SK-N-MC (cell line): ENCODE data around the gene ABHD16B.

ENCODE experiments used
- DNase-seq: peaks from one replicate; pipeline ENCODE4 v3.0.0-alpha.2; 2011; ENCODE audit warnings: low read depth, low spot score
- H3K27ac ChIP-seq: fragments of 200-600 bp; sonication (generic); 2 replicates; pipeline ENCODE4 v1.5.1; 2016; ENCODE audit warnings: mixed run types
- H3K36me3 ChIP-seq: fragments of 200-600 bp; sonication (generic); 2 replicates; pipeline ENCODE4 v1.6.1; 2017; ENCODE audit warnings: antibody characterized with exemption, low read length, mixed read lengths; ENCODE audit not compliant: insufficient read depth
- H3K4me3 ChIP-seq: fragments of 200-600 bp; sonication (generic); 2 replicates; pipeline ENCODE4 v1.5.1; 2016
- H3K9ac ChIP-seq: fragments of 200-600 bp; sonication (generic); 2 replicates; pipeline ENCODE4 v1.8.0; 2017; ENCODE audit warnings: mixed run types, mixed read lengths; ENCODE audit not compliant: insufficient read length
- H3K9me3 ChIP-seq: fragments of 200-600 bp; sonication (generic); 2 replicates; pipeline ENCODE4 v1.6.1; 2017; ENCODE audit warnings: low read depth, mild to moderate bottlenecking, antibody characterized with exemption, low read length, moderate library complexity, mixed read lengths
- EZH2 ChIP-seq: fragments of 200-600 bp; sonication (generic); IDR thresholded peaks from one replicate; pipeline ENCODE4 v1.6.1; 2017; ENCODE audit warnings: antibody characterized with exemption
- FOXP2 ChIP-seq: optimal IDR thresholded peaks from 2 replicates; pipeline ENCODE3; 2011; ENCODE audit warnings: mild to moderate bottlenecking, moderate library complexity; ENCODE audit not compliant: insufficient read depth; ENCODE audit errors: extremely low read length, control extremely low read depth
- POLR2AphosphoS5 ChIP-seq: IDR thresholded peaks from 2 replicates; pipeline ENCODE4 v1.6.1; 2012; ENCODE audit warnings: mild to moderate bottlenecking, low read depth, low read length, borderline replicate concordance

The ABHD16B gene

DNA sequence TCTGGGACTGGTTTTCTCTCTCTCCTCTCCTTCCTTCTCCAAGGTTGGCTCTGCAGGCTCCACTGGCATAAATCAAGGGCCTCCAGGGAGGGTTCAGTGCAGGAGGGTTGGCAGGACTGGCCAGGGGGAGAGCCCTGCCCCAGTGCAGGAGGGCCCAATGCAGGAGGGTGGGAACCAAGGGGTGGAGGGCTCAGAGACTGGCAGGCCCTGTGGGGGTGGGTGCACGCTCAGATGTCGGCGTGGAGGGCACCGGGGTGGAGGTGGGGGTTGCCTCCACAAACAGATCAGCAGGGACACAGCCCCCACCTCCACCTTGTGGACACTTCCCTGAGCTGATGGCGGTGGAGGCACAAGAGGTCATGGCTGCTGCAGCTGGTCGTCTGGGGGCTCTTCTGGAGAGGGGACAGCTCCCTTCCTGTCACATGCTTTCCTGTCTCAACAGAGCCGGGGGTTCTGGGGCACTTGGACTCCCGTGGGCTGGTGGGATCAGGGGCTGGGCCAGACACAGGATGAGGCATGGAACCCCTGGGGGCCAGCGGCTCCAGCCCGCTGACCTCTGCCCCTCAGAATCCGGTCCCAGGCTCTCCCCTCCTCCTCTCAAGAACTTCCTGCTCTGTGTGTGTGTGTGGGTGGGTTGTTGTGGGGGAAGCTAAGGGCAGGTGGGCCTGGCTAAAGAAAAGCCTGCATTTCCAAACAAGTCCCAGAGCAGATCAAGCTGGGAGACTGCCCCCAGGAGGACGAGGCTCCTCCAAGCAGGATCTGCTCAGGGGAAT is 2.7 kb upstream of the ABHD16B start:
- Histone ChIP-seq H3K9ac (no peak overlapping the region), H3K9me3 (no peaks in the 10 kb centered on the region), H3K4me3 (no peak overlapping the region), H3K27ac (no peak overlapping the region), H3K36me3 (no peaks in the 10 kb centered on the region)
- TF ChIP-seq FOXP2 (no peak), EZH2 (no peak), POLR2AphosphoS5 (no peak)
- no peak for DNase-seq

DNA sequence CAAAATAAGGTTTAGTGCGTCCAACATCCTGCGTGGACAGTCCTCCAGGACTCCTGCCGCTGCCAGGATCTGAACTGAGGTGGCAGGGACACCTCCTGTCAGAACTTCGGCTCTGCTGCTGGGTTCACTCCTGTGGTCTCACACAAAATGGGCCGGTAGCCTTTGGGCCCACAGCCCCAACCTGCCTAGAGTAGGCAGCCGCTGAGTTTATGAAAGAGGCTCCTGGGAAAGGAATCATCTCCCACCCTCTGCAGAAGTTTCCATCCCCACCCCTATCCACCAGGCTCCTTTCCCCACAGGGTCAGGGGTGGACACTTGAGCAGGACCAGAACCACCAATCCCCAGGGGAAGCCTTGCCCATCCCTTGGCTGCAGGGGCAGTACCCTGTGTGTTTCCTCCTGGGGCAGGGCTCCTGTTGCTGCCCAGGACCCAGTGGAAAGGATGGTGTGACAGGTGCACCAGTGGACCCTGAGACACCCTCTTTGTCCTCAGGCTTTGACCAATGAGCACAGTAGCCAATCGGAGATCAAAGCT is 2.1 kb upstream of the ABHD16B start:
- Histone ChIP-seq H3K27ac (no peak overlapping the region), H3K9me3 (no peaks in the 10 kb centered on the region), H3K4me3 (no peak overlapping the region), H3K9ac (no peak overlapping the region), H3K36me3 (no peaks in the 10 kb centered on the region)
- TF ChIP-seq POLR2AphosphoS5: no peak
- no peak for TF ChIP-seq FOXP2
- no peak for TF ChIP-seq EZH2
- no peak for DNase-seq

DNA sequence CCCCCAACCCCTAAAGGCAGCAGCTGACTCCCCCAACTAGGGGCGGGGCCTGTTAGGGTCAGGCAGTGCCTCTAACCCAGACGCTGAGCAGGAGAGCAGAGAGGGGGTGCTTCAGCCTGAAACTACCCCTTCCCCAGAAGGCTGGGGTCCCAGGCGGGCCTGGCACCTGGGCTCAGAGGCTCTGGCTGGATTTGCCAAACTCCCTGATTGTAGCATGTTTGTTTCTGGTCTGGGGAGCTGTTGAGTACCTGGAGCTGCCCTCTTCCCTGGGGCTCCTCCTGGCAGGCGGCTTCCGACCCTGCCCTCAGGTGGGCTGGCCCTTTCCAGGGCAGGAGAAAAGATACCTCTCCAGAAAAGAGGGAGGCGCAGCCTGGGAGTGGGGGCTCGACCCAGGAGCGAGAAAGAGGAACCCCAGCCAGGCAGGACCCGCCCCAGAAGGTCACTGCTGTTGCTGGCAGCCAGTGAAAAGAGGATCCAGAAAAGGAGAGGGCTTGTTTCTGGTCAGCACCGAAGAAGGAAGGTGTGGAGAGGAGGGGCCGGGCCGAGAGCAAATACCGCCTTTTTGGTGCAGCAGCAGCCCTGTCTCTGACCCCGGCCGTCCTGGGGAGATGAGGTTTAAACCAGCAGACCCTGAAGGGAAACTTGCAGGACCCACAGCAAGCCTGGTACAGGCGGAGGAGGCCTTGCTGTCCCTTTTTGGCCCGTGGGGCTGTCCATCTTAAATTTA is 810 bp upstream of the ABHD16B start:
- no peak overlapping the region for H3K9ac ChIP-seq
- no peaks in the 10 kb centered on the region for H3K9me3 ChIP-seq
- H3K27ac ChIP-seq: no peak overlapping the region
- H3K36me3 ChIP-seq: no peaks in the 10 kb centered on the region
- H3K4me3 ChIP-seq: no peak overlapping the region
- TF ChIP-seq EZH2: no peak
- TF ChIP-seq FOXP2: no peak
- no peak for TF ChIP-seq POLR2AphosphoS5
- no peak for DNase-seq

DNA sequence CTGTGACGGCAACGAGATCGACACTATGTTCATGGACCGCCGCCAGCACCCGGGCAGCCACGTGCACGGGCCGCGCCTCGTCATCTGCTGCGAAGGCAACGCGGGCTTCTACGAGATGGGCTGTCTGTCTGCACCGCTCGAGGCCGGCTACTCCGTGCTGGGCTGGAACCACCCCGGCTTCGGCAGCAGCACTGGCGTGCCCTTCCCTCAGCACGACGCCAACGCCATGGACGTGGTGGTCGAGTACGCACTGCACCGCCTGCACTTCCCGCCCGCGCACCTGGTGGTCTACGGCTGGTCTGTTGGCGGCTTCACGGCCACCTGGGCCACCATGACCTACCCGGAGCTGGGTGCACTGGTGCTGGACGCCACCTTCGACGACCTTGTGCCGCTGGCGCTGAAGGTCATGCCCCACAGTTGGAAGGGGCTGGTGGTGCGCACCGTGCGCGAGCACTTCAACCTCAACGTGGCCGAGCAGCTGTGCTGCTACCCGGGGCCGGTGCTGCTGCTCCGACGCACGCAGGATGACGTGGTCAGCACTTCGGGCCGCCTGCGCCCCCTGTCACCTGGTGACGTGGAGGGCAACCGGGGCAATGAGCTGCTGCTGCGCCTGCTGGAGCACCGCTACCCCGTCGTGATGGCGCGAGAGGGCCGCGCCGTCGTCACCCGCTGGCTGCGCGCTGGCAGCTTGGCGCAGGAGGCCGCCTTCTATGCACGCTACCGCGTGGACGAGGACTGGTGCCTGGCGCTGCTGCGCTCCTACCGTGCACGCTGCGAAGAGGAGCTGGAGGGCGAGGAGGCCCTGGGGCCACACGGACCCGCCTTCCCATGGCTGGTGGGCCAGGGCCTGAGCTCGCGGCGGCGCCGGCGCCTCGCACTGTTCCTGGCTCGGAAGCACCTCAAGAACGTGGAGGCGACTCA is 943 bp downstream of the ABHD16B start:
- Histone ChIP-seq H3K27ac (no peak overlapping the region), H3K9me3 (no peaks in the 10 kb centered on the region), H3K4me3 (no peak overlapping the region), H3K36me3 (no peaks in the 10 kb centered on the region), H3K9ac (no peak overlapping the region)
- no peak for DNase-seq
- TF ChIP-seq FOXP2 (no peak), POLR2AphosphoS5 (no peak), EZH2 (no peak)

DNA sequence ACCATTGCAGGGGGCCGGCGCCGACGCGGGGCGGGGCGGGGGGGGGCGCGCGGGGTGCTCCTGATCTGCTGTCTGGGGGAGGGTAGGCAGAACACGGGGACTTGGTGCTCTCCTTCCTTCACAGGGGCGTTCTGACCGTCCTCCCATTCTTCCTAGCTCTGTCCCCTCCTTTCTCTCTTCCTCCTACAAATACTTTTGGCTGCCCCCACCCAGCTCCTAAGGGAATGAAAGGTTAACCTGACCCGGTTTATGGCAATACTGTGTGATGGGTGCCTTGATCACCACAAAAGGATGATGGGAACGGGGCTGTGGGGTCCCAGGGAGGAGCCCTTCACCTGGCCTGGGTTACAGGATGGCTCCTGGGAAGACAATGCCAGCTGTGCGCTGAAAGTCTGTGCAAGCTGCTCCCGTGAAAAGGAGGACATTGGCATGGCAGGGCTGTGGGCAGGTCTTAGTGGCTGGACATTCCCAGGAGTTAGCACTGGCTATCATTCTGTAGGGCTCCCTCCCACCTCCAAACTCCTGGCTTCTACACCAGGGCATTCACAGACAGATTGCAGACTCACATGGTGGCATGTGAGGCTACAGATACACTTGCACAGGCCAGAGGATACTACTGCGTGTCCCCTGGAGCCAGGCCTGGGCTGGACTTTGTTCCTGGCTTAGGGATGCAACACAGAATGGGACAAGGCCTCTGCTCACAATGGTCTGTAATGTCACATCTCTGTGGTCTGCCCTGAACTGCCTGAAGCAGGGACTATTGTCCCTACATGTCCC is 1.9 kb downstream of the ABHD16B start:
- no peak for DNase-seq
- H3K4me3 ChIP-seq: no peak overlapping the region
- no peaks in the 10 kb centered on the region for H3K9me3 ChIP-seq
- no peak overlapping the region for H3K9ac ChIP-seq
- TF ChIP-seq EZH2 (no peak), POLR2AphosphoS5 (no peak)
- H3K27ac ChIP-seq: no peak overlapping the region
- no peaks in the 10 kb centered on the region; the same call in 1 of the 2 replicates for H3K36me3 ChIP-seq

DNA sequence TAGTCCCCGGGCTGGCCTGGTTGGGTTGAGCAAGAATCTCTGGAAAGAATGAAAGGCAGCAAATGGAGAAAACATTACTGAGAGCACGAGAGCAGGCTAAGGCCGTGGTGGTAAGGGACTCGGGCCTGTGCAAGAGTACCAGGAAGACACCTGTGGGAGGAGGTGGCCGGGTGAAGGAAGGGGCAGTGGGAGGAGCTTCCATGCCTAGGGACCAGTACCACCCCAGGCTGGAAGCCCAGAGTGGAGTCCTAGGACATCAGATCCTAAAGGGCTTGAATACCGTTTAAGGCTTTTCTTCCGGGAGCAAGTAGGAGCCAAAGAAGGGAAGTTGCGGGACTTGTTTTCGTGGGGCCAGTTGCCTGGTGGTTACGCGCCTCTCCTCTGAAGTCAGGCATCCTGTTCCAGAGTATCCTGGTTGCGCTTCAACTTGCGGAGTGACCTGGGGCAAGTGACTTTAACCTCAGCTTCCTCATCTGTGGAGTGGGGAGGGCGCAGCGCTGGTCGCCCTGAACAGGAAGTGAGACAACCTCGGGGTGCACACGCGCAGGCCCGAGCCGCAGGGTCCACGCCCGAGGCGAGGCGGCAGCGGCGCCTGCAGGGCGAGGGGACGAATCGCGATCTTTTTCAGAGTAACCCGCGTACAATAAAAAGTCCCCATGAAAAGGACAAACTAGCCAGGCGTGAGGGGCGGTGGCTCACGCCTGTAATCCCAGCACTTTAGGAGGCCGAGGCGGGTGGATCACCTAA is 2.7 kb downstream of the ABHD16B start:
- Histone ChIP-seq H3K36me3 (peaks cover 3% of the 10 kb centered on the region; the same call in 1 of the 2 replicates), H3K27ac (no peak overlapping the region), H3K9ac (peak overlapping the region; percentile 52), H3K9me3 (no peaks in the 10 kb centered on the region), H3K4me3 (peak overlapping the region; percentile 98)
- no peak for DNase-seq
- TF ChIP-seq POLR2AphosphoS5 (no peak), FOXP2 (no peak), EZH2 (no peak)

DNA sequence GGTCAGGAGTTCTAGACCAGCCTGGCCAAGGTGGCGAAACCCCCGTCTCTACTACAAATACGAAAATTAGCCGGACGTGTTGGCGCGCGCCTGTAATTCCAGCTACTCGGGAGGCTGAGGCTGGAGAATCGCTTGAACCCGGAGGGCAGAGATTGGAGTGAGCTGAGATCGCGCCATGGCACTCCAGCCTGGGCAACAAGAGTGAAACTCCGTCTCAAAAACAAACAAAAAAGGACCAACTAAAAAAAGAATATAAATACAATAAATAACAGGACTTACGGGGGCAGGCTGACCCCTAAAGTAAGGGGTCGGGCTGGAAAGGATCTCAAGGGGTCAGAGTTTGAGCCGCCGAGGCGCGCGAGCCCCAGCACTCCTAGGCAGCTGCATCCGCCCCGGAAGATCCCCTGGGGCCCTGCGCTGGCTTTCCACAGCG is 3.3 kb downstream of the ABHD16B start:
- H3K27ac ChIP-seq: no peak overlapping the region
- TF ChIP-seq POLR2AphosphoS5 (no peak), EZH2 (no peak), FOXP2 (no peak)
- peak overlapping the region; percentile 52 for H3K9ac ChIP-seq
- peaks cover 9% of the 10 kb centered on the region; the same call in 1 of the 2 replicates for H3K36me3 ChIP-seq
- DNase-seq: no peak
- peak overlapping the region; percentile 98 for H3K4me3 ChIP-seq
- no peaks in the 10 kb centered on the region for H3K9me3 ChIP-seq
